CD14-positive monocyte (primary cell): ENCODE measurements around the gene OR2T27. TPM values are rescaled to one million over a fixed set of nuclear protein-coding genes. Genes with fewer than 3 reads are reported as not detected.
"Not testable (repeated sequence)": the region's sequence is repeated elsewhere in the genome, so short reads cannot be mapped to it uniquely, and the experiment has no call there.

ENCODE experiments used
- DNase-seq, 3 donors: peaks; one replicate each; pipeline ENCODE4 v3.0.0-alpha.2; 2011 to 2022
- H2AFZ ChIP-seq: 2 replicates; pipeline ENCODE4 v1.6.0; 2012; ENCODE audit warnings: mild to moderate bottlenecking, low read depth, low read length, inconsistent platforms; ENCODE audit not compliant: insufficient read depth, poor library complexity, severe bottlenecking
- H3K27ac ChIP-seq, 2 donors: 1 replicate in 1 of 2; 2 replicates in 1 of 2; pipeline ENCODE4 v1.5.1; 2012 to 2013; ENCODE audit warnings: low read length in 2 of 2, control low read depth in 1 of 2, inconsistent platforms in 1 of 2, low read depth in 1 of 2, mild to moderate bottlenecking in 1 of 2
- H3K27me3 ChIP-seq, 2 donors: one replicate each; pipeline versions ENCODE4 v1.6.0 to v1.6.1; 2011 to 2013; ENCODE audit warnings: low read length in 2 of 2; ENCODE audit not compliant: control insufficient read depth in 2 of 2, insufficient read depth in 2 of 2
- H3K36me3 ChIP-seq, 2 donors: replicated peaks in 1 of 2; 1 replicate in 1 of 2; 2 replicates in 1 of 2; pipeline versions ENCODE4 v1.5.1 to v1.6.1; 2012 to 2013; ENCODE audit warnings: low read length in 2 of 2, control low read depth in 1 of 2, inconsistent platforms in 1 of 2, mild to moderate bottlenecking in 1 of 2; ENCODE audit not compliant: insufficient read depth in 2 of 2, control insufficient read depth in 1 of 2
- H3K4me1 ChIP-seq, 2 donors: 1 replicate in 1 of 2; 2 replicates in 1 of 2; pipeline versions ENCODE4 v1.5.1 to v1.6.1; 2012 to 2013; ENCODE audit warnings: low read length in 2 of 2, control low read depth in 1 of 2, inconsistent platforms in 1 of 2, mild to moderate bottlenecking in 1 of 2, moderate library complexity in 1 of 2; ENCODE audit not compliant: insufficient read depth in 2 of 2, control insufficient read depth in 1 of 2
- H3K4me2 ChIP-seq: replicated peaks from 2 replicates; pipeline ENCODE3; 2012; ENCODE audit warnings: low read length, moderate library complexity, mild to moderate bottlenecking; ENCODE audit not compliant: poor library complexity, severe bottlenecking; ENCODE audit errors: extremely low read depth
- H3K4me3 ChIP-seq, 3 experiments: fragments of 200-600 bp in 1 of 3; sonication (generic) in 1 of 3; replicated peaks in 1 of 3; 1 replicate in 2 of 3; 2 replicates in 1 of 3; pipeline ENCODE4 v1.5.1; 2011 to 2013; ENCODE audit warnings: low read length in 3 of 3, mild to moderate bottlenecking in 3 of 3, control low read depth in 2 of 3, low read depth in 2 of 3, inconsistent platforms in 1 of 3, moderate library complexity in 1 of 3
- H3K79me2 ChIP-seq: 2 replicates; pipeline ENCODE4 v1.6.0; 2012; ENCODE audit warnings: mild to moderate bottlenecking, control low read depth, inconsistent platforms, low read length, moderate library complexity; ENCODE audit not compliant: insufficient read depth
- H3K9ac ChIP-seq: 2 replicates; pipeline ENCODE4 v1.6.0; 2017; ENCODE audit warnings: low read length, mild to moderate bottlenecking; ENCODE audit not compliant: insufficient read depth, poor library complexity, severe bottlenecking
- H3K9me3 ChIP-seq, 2 donors: replicated peaks in 1 of 2; 1 replicate in 1 of 2; 2 replicates in 1 of 2; pipeline versions ENCODE4 v1.5.1 to v1.6.1; 2012 to 2013; ENCODE audit warnings: low read length in 2 of 2, control low read depth in 1 of 2; ENCODE audit not compliant: control insufficient read depth in 1 of 2, insufficient read depth in 1 of 2
- H4K20me1 ChIP-seq: 2 replicates; pipeline ENCODE4 v1.6.0; 2012; ENCODE audit warnings: mild to moderate bottlenecking, low read length, control low read depth, moderate library complexity; ENCODE audit not compliant: insufficient read depth
- H3K27ac Mint-ChIP-seq, 7 donors: one replicate each; pipeline ENCODE4 v1.8.0; 2020; ENCODE audit warnings: mild to moderate bottlenecking in 7 of 7, mixed read lengths in 7 of 7, moderate library complexity in 6 of 7, inconsistent platforms in 2 of 7
- H3K27me3 Mint-ChIP-seq, 3 donors: one replicate each; pipeline ENCODE4 v1.8.0; 2021 to 2022; ENCODE audit warnings: low read depth in 3 of 3, mild to moderate bottlenecking in 3 of 3, mixed read lengths in 3 of 3, moderate library complexity in 3 of 3, inconsistent platforms in 1 of 3
- H3K36me3 Mint-ChIP-seq, 2 donors: one replicate each; pipeline ENCODE4 v1.8.0; 2020; ENCODE audit warnings: mixed read lengths in 2 of 2, inconsistent platforms in 1 of 2, mild to moderate bottlenecking in 1 of 2
- H3K4me1 Mint-ChIP-seq: one replicate; pipeline ENCODE4 v1.8.0; 2020; ENCODE audit warnings: mild to moderate bottlenecking, mixed read lengths
- H3K4me3 Mint-ChIP-seq, 2 donors: one replicate each; pipeline ENCODE4 v1.8.0; 2020; ENCODE audit warnings: mild to moderate bottlenecking in 2 of 2, mixed read lengths in 2 of 2, moderate library complexity in 1 of 2
- H3K9me3 Mint-ChIP-seq, 7 donors: one replicate each; pipeline ENCODE4 v1.8.0; 2020 to 2022; ENCODE audit warnings: mixed read lengths in 7 of 7, mild to moderate bottlenecking in 6 of 7, moderate library complexity in 6 of 7, inconsistent platforms in 2 of 7
- WGBS: methylation state at CpG from one replicate; pipeline ENCODE4 v1.1.5; 2013; ENCODE audit warnings: missing lambda C conversion rate; ENCODE audit not compliant: insufficient coverage; 5-methylcytosine and 5-hydroxymethylcytosine counted together
- intact Hi-C, 2 donors: fragments of 100-400 bp; cut with micrococcal nuclease; formaldehyde crosslinking; loops; one replicate each; pipeline versions ENCODE4 v1.15.0 to v1.15.1; 2023
- polyA plus RNA-seq, 3 donors: library from polyadenylated mRNA; depleted of rRNA in 1 of 3; unstranded in 2 of 3; stranded (reverse) in 1 of 3; fragments of 300-500 nt in 2 of 3; fragments of >200 nt in 1 of 3; fragmentation: Illumina TruSeq in 2 of 3; gene quantifications; 1 replicate in 2 of 3; 2 replicates in 1 of 3; pipeline ENCODE4 v1.2.3, GENCODE V29; 2012 to 2021

OR2T27 gene
- polyA plus RNA-seq, 3 donors = not detected

GRCh38 chr1:248656797-248657196, 1.5 kb upstream of the OR2T27 start:
- H3K27me3 Mint-ChIP-seq, H3K4me1 Mint-ChIP-seq, H3K9ac ChIP-seq, H2AFZ ChIP-seq, H4K20me1 ChIP-seq, H3K36me3 Mint-ChIP-seq, H3K9me3 Mint-ChIP-seq, H3K4me3 ChIP-seq, H3K4me3 Mint-ChIP-seq, H3K4me2 ChIP-seq, H3K79me2 ChIP-seq, H3K27me3 ChIP-seq, H3K27ac Mint-ChIP-seq, DNase-seq, H3K4me1 ChIP-seq, H3K9me3 ChIP-seq, H3K27ac ChIP-seq, intact Hi-C loops, H3K36me3 ChIP-seq: not testable (repeated sequence)
- no CpG with 5 or more reads among the region's 6 CpGs for WGBS

- H3K4me1 Mint-ChIP-seq, H3K4me3 ChIP-seq, H4K20me1 ChIP-seq, DNase-seq, H3K27me3 Mint-ChIP-seq, H3K4me3 Mint-ChIP-seq, H3K27ac Mint-ChIP-seq, H3K4me2 ChIP-seq, H3K27ac ChIP-seq, H3K27me3 ChIP-seq, H3K9me3 ChIP-seq, H3K79me2 ChIP-seq, intact Hi-C loops, H3K36me3 Mint-ChIP-seq, H3K36me3 ChIP-seq, H3K9ac ChIP-seq, H2AFZ ChIP-seq, H3K9me3 Mint-ChIP-seq, H3K4me1 ChIP-seq: not testable (repeated sequence)
- WGBS = no CpG with 5 or more reads among the region's 1 CpG
Observed at GRCh38 chr1:248648770-248649536, 6.4 kb downstream of the OR2T27 start.

GRCh38 chr1:248645178-248645577, 10.2 kb downstream of the OR2T27 start, which contains the start of gene OR2T35:
TSS of gene OR2T35 (minus strand) at chr1:248645278. CDS start at chr1:248639258, 6,020 bp downstream.
- H3K79me2 ChIP-seq, H3K4me1 Mint-ChIP-seq, intact Hi-C loops, H3K4me2 ChIP-seq, H4K20me1 ChIP-seq, H3K9me3 ChIP-seq, H3K27ac Mint-ChIP-seq, H3K4me3 Mint-ChIP-seq, H3K9me3 Mint-ChIP-seq, H3K36me3 ChIP-seq, H3K27ac ChIP-seq, H2AFZ ChIP-seq, H3K27me3 ChIP-seq, H3K9ac ChIP-seq, H3K36me3 Mint-ChIP-seq, H3K4me1 ChIP-seq, H3K4me3 ChIP-seq, DNase-seq, H3K27me3 Mint-ChIP-seq: not testable (repeated sequence)
- no CpG with 5 or more reads among the region's 3 CpGs for WGBS

DNA sequence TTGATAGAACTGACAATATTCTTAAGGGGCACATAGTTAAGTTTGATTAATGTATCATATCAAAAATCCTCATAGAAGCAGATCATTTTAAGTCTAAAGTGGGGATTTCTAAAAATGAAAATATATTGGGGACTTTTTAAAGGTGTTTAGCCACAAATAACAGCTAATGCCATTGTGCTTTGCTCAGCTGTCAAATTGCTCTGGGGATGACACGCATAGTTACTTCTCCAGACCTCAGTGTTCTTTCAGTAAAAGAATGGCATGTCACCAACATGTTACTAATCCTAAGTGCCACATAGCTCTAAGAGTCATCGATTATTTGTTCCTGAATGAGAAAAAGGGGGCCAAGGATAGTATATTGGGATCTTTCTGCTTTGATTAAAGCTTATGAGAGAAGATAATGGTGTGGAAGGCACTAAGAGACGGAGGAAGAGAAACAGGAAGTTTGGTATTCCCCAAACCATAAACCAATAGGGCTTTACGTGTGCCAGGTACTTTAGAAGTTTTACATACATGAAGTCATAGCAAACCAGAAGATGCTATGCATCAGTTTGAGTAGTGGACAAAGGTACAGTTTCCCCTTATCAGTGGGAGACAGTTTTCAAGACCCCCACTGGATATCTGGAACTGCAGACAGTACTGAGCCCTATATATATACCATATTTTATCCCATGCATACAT, 12.2 kb downstream of the OR2T27 start:
- H3K4me3 Mint-ChIP-seq, H3K79me2 ChIP-seq, H3K4me2 ChIP-seq, H3K27me3 ChIP-seq, H3K9me3 Mint-ChIP-seq, H3K27ac Mint-ChIP-seq, H3K27ac ChIP-seq, H3K4me1 Mint-ChIP-seq, H3K9me3 ChIP-seq, H3K27me3 Mint-ChIP-seq, H3K4me1 ChIP-seq, H3K9ac ChIP-seq, DNase-seq, H4K20me1 ChIP-seq, H3K36me3 Mint-ChIP-seq, H3K36me3 ChIP-seq, H2AFZ ChIP-seq, H3K4me3 ChIP-seq, intact Hi-C loops: not testable (repeated sequence)
- WGBS = no CpG with 5 or more reads among the region's 4 CpGs
